Measurements from ENCODE around the gene COMP. TPM values are rescaled to one million over a fixed set of nuclear protein-coding genes. Genes with fewer than 3 reads are reported as not detected.
A peak's percentile ranks its signal among the peaks of the same experiment; 100 is the strongest.

The COMP gene
- 5.0 TPM for total RNA-seq

- H3K27ac ChIP-seq: no peak within 1 kb of the TSS
- no peak for TF ChIP-seq CTCF (IDR thresholded peaks at IDR 0.05)
- no peaks in the 10 kb centered on the region for H3K36me3 ChIP-seq
- no peaks in the 10 kb centered on the region for H3K9me3 ChIP-seq
- no peak for DNase-seq (ENCODE audit: low spot score in 2 of 2)
- H3K4me3 ChIP-seq: peak within 1 kb of the TSS; percentile 21 to 57
- H3K4me1 ChIP-seq: peaks cover 13 to 26% of the 10 kb centered on the region in 2 donors
- intact Hi-C loops (cut with DNase I): no loop called here
- peaks cover 43% of the 10 kb centered on the region for H3K27me3 ChIP-seq
Measured at GRCh38 chr19:18790566-18791314, at the start of gene COMP. Gene COMP, minus strand, starts transcription at chr19:18791305. Its CDS starts 36 bp downstream, at chr19:18791269.

- H3K27ac ChIP-seq: no peak overlapping the region
- H3K9me3 ChIP-seq: no peaks in the 10 kb centered on the region
- intact Hi-C loops (cut with DNase I): loop anchor here (10.0 kb wide), 1 partner anchor 156 kb away; the partner anchor contains the start of gene CRTC1
- H3K27me3 ChIP-seq: no peaks in the 10 kb centered on the region
- no peak overlapping the region for H3K4me3 ChIP-seq
- no peaks in the 10 kb centered on the region for H3K36me3 ChIP-seq
- TF ChIP-seq CTCF (IDR thresholded peaks at IDR 0.05): no peak
- H3K4me1 ChIP-seq: peaks cover 6 to 26% of the 10 kb centered on the region in 2 donors
- DNase-seq (ENCODE audit: low spot score in 2 of 2): no peak
Measured at GRCh38 chr19:18840288-18841267, 49.5 kb upstream of the COMP start.

- H3K4me1 ChIP-seq: peaks cover 10 to 31% of the 10 kb centered on the region in 2 donors
- intact Hi-C loops (cut with DNase I): loop anchor here (10.0 kb wide), 1 partner anchor 155 kb away; the partner anchor contains the start of gene CRTC1
- DNase-seq (ENCODE audit: low spot score in 2 of 2): no peak
- no peaks in the 10 kb centered on the region for H3K27me3 ChIP-seq
- H3K27ac ChIP-seq: no peak overlapping the region
- no peak overlapping the region for H3K4me3 ChIP-seq
- H3K36me3 ChIP-seq: peaks cover 0 to 5% of the 10 kb centered on the region in 2 donors
- no peak for TF ChIP-seq CTCF (IDR thresholded peaks at IDR 0.05)
- no peaks in the 10 kb centered on the region for H3K9me3 ChIP-seq
Measured at GRCh38 chr19:18839465-18840287, 48.6 kb upstream of the COMP start.

GRCh38 chr19:18834644-18834984, 43.5 kb upstream of the COMP start:
- intact Hi-C loops (cut with DNase I): loop anchor here (5.0 kb wide), 1 partner anchor 242 kb away; no protein-coding TSS in a partner anchor
- Histone ChIP-seq H3K4me3 (no peak overlapping the region), H3K9me3 (no peaks in the 10 kb centered on the region), H3K27ac (no peak overlapping the region), H3K27me3 (no peaks in the 10 kb centered on the region), H3K4me1 (peaks cover 13 to 30% of the 10 kb centered on the region in 2 donors), H3K36me3 (peaks cover 0 to 5% of the 10 kb centered on the region in 2 donors)
- DNase-seq (ENCODE audit: low spot score in 2 of 2): no peak
- TF ChIP-seq CTCF (IDR thresholded peaks at IDR 0.05): no peak
